ENCODE results near the gene SPOCD1.

The SPOCD1 gene

GRCh38 chr1:31815752-31816500, at the start of gene SPOCD1:
Gene SPOCD1, minus strand, starts transcription at chr1:31816022. Its CDS starts 689 bp downstream, at chr1:31815333.
- DNase-seq: peak; percentile 93

DNA sequence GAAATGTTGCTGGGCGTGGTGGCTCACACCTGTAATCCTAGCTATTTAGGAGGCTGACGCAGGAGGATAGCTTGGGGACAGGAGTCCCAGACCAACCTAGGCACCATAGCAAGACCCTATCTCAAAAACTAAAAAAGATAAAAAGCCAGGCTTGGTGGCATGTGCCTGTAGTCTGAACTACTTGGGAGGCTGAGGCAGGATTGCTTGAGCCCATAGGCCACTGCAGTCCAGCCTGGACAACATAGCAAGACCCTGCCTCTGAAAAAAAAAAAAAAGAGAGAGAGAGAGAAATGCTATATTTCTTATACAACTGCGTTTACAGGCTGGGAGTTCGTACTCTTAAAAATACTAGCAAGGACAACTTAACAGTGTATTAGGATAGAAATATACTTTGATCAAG, 46.2 kb upstream of the SPOCD1 start:
- DNase-seq: no peak

DNA sequence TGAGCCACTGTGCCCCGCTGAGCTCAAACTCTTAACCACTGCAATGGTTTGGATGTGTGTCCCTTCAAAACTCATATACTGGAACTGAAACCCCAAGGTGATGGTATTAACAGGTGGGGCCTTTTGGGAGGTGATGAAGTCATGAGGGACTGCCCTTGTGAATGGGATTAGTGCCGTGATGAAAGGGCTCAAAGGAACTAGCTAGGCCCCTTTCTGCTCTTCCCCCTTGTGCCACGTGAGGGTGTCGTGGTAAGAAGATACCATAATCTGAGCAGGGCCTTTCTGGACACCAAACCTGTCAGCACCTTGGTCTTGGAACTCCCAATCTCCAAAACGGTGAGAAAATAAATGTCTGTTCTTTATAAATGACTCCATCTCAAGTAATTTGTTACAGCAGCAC, 45.5 kb upstream of the SPOCD1 start:
- DNase-seq: no peak

DNA sequence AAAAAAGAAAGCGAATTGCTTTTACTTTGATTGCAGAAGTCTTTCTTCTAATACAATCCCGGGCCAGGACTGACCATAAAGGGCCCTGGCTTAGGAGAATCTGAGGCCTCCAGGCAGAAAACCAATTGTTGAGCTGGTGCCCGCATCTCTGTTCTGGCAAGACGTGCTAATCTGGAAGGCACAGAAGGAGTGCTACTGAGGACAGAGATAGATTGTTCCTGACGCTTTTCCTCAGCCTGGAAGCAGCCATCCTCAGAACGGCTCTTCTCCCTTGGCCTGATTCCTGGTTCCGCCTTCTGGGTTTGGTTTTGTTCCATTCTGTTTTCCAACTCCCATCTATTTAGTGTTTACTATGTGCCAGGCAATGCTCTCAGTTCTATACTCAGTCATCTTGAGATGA, 44.8 kb upstream of the SPOCD1 start:
- no peak for DNase-seq

DNA sequence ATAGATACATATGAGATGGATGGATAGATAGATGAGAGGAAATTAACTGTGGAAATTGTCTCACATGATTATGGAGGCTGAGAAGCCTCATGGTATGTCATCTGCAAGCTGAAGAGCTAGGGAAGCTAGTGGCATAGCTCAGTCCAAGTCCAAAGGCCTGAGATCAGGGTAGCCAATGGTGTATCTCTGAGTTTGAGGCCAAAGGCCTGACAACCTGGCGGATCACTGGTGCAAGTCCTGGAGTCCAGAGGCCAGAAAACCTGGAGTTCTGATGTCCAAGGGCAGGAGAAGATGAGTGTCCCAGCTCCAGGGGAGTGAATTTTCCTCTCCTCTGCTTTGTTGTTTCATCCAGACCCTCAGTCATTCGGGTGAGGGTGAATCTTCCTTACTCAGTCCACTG, 43.9 kb upstream of the SPOCD1 start:
- no peak for DNase-seq

GRCh38 chr1:31859044-31859443, 43.2 kb upstream of the SPOCD1 start:
- DNase-seq: no peak

DNA sequence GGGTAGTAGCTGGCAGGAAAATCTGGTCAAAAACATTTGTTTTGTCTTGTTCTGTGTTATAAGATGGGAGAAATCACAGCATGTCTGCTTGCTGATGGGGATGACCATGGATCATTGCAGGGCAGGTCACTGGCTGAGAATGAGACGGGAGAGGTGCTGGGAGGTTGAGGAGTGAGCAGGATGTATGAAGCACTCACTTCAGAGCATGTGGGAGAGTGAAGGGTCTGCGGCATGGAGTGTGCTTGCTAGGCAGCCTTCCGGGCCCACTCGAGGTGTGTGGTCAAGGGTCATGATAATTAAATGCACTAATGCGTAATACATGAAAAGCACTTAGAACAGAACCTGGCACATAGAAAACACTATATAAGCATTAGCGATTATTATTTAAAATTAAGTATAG, 42.0 kb upstream of the SPOCD1 start:
- no peak for DNase-seq

DNA sequence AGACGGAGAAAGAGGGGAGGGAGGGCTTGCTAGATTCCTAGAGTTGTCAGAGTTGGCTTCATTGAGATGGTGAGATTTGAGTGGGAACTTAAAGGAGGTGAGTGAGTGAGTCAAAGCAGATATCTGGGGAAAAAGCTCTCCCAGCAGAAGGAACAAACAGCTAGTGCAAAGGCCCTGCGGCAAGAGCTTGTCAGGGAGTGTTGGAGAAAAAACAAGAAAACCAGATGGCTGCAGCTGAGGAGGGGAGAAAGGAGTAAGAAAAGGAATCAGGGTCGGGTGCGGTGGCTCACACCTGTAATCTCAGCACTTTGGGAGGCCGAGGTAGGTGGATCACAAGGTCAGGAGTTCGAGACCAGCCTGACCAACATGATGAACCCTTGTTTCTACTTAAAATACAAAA, 40.3 kb upstream of the SPOCD1 start:
- no peak for DNase-seq

GRCh38 chr1:31855038-31855845, 39.4 kb upstream of the SPOCD1 start:
- DNase-seq: peak; percentile 70

- DNase-seq: no peak
Observed at GRCh38 chr1:31849653-31850052, 33.8 kb upstream of the SPOCD1 start.

GRCh38 chr1:31848381-31848897, 32.6 kb upstream of the SPOCD1 start:
- DNase-seq: no peak

DNA sequence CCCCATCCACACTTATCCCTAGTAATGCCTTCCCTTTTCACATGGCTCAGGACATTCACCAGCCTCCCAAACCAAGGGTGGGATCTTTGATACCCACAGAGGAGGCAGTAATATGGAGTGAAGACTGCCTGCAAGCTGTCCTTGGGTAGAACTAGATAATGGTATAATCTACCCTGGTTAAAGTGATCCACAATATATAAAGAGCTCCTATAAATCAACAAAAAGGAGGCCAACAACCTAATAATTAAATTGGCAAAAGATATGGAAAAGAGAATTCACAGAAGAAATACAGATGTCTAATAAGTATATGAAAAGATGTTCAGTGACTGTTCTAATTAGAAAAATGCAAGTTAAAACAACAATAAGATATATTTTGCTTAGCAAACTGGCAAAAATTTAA, 30.7 kb upstream of the SPOCD1 start:
- DNase-seq: no peak

GRCh38 chr1:31843506-31843905, 27.7 kb upstream of the SPOCD1 start:
- DNase-seq: peak; percentile 70

GRCh38 chr1:31839662-31840343, 24.0 kb upstream of the SPOCD1 start:
- DNase-seq: no peak

DNA sequence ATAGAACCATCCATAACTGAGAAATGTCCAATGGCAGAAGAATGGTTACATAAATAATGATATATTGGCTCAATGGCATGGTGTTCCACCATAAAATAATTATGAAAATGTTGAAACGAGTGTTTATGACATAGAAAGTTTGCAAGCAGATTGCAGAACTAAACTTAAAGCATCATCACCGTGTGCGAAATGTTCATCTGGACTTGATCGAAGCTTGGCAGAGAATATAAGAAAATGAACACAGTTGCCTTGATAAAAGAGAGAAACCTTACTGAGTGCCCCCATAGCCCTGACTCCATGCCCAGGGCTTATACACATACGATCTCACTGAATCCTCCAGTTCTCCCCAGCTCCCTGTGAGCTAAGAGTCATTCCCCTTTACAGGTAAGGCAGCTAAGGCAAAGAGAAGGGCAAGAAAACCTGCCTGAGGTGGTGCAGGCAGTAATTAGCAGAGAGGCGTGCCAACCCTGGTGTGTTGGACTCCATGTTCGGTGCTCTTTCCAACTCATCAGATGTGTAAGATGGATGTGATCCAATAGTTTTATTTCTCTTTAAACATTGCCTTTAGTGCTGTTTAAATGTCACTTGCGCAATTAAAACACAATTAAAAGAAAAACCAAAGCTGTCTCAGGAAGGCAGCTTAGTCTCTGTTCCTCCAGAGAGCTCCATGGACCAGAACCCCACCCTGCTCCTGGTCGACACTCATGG, 21.8 kb upstream of the SPOCD1 start:
- DNase-seq: no peak

- DNase-seq: no peak
Observed at GRCh38 chr1:31836638-31837037, 20.8 kb upstream of the SPOCD1 start.

- no peak for DNase-seq
Observed at GRCh38 chr1:31835415-31835814, 19.6 kb upstream of the SPOCD1 start.

- DNase-seq: peak; percentile 32
Observed at GRCh38 chr1:31834501-31834900, 18.7 kb upstream of the SPOCD1 start.

DNA sequence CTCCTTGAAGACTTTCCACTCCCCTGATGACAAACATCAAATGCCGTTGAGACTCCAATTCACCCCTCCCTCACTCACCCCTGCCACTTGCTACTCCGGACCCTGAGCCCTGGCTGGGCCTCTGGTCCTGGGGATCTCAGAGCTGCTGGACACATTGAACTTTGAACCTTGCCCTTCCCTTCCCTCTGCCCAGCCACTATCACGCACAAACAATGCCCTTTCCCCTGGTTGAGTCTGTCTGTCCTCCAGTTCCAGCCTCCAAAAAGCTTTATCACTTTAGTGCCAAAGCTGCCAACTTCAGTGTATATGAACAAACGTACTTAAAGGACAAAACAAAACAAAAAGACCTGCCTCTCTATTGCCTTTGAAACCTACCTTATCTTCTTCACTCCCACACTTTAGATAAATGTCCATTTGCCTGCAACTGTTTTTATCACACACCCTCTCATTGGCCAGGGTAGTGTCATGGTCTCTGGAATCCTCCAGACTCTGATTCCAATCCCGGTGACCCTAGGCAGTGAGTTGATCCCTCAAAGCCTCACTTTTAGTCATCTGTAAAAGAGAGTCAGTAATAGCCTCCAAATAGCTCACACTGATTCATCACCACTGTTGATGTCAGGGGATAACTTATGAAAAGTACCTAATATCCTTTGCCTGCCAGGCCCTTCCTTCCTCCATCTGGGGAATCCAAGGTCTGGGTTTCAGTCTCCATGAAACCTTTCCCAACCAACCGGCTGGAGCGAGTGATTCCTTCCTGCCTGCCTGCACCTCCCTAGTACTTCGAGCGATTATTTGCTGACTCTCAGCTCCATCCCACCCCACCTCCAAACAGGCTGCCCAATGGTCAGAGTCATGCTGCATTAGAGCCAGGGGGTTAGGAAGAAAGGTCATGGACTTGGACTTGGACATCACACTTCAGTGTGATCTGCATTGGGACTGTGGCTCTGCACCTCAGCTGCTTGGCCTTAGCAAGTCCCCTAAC, 15.9 kb upstream of the SPOCD1 start:
- DNase-seq: no peak

GRCh38 chr1:31830511-31830910, 14.7 kb upstream of the SPOCD1 start:
- peak; percentile 94 for DNase-seq

- no peak for DNase-seq
Observed at GRCh38 chr1:31830065-31830464, 14.2 kb upstream of the SPOCD1 start.

Measured in DMS53 (cell line).